Skin epidermis (tissue), 12 donors: ENCODE data around the gene ATP6V0B.

Experiments
- H3K27ac ChIP-seq, 21 experiments: fragments of 200-600 bp; sonication (generic) in 11 of 21; one replicate each; pipeline ENCODE4 v1.5.0; 2020; ENCODE audit warnings: mild to moderate bottlenecking in 3 of 21, inconsistent platforms in 2 of 21, moderate library complexity in 2 of 21
- H3K4me3 ChIP-seq, 7 experiments: fragments of 200-600 bp; sonication (generic) in 2 of 7; one replicate each; pipeline ENCODE4 v1.5.0; 2020; ENCODE audit warnings: inconsistent platforms in 2 of 7, mild to moderate bottlenecking in 2 of 7, moderate library complexity in 1 of 7

The ATP6V0B gene

DNA sequence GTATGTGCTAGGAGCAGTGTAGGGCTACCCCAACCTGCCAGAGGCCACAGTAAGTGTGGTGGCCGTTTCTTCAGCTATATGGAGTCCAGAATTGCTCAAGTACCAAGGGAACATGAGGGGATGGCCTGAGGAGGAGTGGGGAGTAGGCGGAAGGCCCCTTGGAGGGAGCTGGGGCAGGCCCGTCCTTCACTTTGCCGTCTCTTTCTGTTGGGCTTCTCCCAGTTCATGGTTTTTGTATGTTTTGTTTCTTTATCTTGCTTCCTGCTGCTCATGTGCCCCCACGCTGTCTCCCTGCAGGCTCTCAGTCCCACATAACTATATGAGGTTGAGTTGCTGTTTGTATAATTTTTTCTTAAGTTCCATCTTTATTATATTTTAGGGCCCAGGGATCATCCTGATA is 10.9 kb upstream of the ATP6V0B start:
- H3K4me3 ChIP-seq: no peak overlapping the region
- no peak overlapping the region for H3K27ac ChIP-seq

DNA sequence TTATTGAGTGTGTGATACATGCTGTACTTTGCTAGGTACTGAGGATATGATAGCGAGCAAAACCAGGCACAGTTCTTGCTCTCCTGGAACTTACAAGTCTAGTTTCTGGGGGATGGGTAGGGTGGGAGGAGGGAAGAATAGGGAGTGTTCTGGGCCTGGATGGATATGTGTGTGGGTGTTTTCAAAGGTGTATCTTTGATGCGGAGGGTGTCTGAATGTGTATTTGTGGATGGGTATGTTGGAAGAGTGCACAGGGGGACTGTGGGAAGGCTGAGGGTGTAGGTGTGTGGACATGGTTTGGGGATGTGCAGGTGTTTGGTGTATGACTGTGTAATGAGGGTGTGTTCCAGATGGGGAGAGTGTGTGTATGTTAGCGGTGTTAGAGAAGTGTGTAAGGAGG is 9.4 kb upstream of the ATP6V0B start:
- no peak overlapping the region for H3K27ac ChIP-seq
- no peak overlapping the region for H3K4me3 ChIP-seq

DNA sequence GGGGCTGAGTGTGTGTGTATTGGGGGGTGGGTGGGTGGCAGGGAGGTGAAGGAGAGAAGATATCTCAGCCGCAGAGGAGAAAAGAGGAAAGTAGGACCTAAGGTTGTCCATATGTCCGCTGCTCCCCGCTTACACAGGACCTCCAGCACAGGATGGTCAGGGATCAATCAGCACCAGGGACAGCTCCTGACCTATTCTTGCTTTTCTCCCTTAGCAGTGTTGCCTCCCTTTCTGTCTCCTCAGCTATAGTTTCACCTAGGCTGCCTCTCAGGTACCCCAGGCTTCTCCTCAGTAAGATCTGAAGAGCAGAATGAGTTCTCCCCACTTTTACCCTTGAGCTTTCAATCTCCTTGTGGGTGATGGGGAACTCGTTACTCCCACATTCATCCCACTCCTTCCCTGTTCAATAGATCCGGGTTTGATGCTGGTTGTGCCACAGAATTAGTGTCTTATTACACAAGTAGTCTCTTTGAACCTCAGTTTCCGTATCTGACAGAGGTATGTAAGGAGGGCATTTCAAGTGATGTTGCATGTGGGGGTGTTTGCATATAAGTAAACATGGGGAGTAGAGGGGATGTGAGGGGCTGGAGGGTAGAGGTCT is 6.3 kb upstream of the ATP6V0B start:
- H3K4me3 ChIP-seq: no peak overlapping the region
- H3K27ac ChIP-seq: no peak overlapping the region

GRCh38 chr1:43969416-43969745 is 5.4 kb upstream of the ATP6V0B start:
- Histone ChIP-seq H3K27ac (no peak overlapping the region), H3K4me3 (peak overlapping the region in 3 of 7 experiments; percentile 78 to 88 (median 86))

DNA sequence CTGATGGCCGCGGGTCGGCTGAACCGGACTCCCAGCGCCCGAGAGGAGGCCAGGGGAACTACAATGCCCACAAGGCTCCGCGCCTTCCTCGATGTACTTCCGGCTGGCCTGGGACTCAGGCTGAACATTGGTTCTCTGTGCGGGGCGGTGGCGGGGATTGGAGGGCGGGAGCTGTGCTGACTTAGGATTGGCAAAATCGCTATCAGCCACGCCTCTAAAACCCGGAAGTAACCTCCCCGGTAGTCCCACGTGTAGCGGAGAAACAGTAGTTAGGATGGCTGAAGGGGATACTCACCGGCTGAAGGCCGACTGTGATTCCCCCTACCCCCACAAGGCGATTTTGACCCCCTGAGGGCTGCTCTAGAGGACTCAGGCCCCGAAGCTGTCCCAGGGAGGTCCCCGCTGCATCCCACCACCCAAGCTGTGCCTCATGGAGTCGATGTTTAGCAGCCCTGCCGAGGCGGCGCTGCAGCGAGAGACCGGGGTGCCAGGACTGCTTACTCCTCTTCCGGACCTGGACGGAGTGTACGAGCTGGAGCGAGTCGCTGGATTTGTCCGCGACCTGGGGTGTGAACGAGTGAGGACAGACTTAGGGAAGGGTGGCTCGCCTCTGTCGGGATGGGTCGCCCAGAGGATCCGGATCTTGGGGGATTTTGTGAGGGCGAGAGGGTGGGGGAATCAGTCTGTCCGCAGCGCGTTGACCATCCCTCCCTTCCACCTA is 4.9 kb upstream of the ATP6V0B start, which contains the start of gene DPH2:
Gene DPH2 (plus strand): TSS at position 265 of the 721 bp plus-strand sequence. CDS start 166 bp downstream, at position 431.
- Histone ChIP-seq H3K4me3 (peak within 1 kb of the TSS; percentile 64 to 93 (median 86)), H3K27ac (peak within 1 kb of the TSS in 17 of 21 experiments; percentile 8 to 87 (median 52))

- H3K4me3 ChIP-seq: peak overlapping the region; percentile 64 to 93 (median 86)
These were observed 4.3 kb upstream of the ATP6V0B start for GRCh38 chr1:43970502-43970901.

DNA sequence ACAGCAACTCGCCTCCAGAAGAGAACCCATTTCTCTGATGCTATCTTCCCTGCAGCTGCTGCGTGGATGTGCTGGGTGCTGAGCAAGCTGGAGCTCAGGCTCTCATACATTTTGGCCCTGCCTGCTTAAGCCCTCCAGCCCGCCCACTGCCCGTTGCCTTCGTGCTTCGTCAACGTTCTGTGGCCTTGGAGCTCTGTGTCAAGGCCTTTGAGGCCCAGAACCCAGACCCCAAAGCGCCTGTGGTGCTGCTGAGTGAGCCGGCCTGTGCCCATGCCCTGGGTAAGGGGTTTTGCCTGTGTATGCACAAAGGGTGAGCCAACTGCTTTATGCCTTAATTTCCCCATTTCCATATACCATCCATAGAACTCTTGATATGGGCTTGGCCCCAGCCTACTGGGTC is 3.8 kb upstream of the ATP6V0B start:
- Histone ChIP-seq H3K4me3 (peak overlapping the region in 1 of 7 experiments; percentile 88), H3K27ac (no peak overlapping the region)

More at GRCh38 chr1:43970502-43970901, 4.3 kb upstream of the ATP6V0B start:
- H3K27ac ChIP-seq: peak overlapping the region in 16 of 21 experiments; percentile 33 to 87 (median 53)

DNA sequence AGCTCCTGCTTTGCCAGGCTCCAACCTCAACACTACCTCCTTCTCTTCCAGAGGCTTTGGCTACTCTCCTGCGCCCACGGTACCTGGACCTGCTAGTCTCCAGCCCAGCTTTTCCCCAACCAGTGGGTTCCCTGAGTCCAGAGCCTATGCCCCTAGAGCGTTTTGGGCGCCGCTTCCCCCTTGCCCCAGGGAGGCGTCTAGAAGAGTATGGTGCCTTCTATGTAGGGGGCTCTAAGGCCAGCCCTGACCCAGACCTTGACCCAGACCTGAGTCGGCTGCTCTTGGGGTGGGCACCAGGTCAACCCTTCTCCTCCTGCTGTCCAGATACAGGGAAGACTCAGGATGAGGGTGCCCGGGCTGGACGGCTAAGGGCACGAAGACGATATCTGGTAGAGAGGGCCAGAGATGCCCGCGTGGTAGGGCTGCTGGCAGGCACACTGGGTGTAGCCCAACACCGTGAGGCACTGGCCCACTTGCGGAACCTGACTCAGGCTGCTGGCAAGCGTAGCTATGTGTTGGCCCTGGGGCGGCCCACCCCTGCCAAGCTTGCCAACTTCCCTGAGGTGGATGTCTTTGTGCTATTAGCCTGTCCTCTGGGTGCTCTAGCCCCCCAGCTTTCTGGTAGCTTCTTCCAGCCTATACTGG is 3.3 kb upstream of the ATP6V0B start:
- Histone ChIP-seq H3K27ac (no peak overlapping the region), H3K4me3 (no peak overlapping the region)

- H3K4me3 ChIP-seq: peak overlapping the region; percentile 68 to 99 (median 87)
These were observed 748 bp upstream of the ATP6V0B start for GRCh38 chr1:43973981-43974442.

DNA sequence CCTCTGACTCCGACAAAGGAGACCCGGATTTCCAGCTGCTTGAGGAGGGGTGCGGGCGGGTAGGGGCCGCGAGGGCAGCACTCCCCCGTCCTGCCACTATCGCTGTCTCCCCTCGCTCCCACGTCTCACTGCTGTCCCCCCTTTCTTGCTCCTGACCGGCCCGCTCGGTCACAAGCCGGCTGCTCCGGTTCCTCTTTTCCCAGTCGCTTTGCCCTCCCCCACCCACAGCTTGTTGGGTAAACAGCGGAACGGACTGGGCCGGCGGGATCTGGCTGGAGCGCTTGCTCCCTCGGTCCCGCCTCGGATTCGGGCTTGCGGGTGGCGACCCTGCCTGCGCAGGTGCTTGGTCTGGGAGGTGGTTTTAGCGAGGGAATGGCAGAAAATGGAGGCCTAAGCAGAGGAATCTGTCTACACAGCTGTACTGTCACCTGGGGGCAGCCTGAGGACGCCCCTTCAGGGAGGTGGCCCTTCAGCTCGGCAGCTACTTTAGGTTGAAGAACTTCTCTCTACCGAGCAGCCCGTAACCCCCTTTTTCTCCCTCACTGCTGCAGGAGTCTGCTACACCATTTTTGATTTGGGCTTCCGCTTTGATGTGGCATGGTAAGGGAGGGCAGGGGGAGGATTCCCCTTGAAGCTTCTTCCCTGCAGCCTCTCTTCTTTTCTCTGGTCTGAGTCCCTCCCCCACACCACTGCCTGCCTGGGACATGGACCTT is 645 bp downstream of the ATP6V0B start:
- Histone ChIP-seq H3K27ac (peak overlapping the region; percentile 84 to 98 (median 94)), H3K4me3 (peak overlapping the region; percentile 68 to 99 (median 87))

More at GRCh38 chr1:43973981-43974442, 748 bp upstream of the ATP6V0B start:
- H3K27ac ChIP-seq: peak overlapping the region in 20 of 21 experiments; percentile 84 to 98 (median 94)

- Histone ChIP-seq H3K27ac (peak overlapping the region in 13 of 21 experiments; percentile 84 to 98 (median 94)), H3K4me3 (peak overlapping the region; percentile 68 to 99 (median 87))
These were observed 1.3 kb downstream of the ATP6V0B start for GRCh38 chr1:43976045-43976444.

GRCh38 chr1:43976890-43977289 is 2.1 kb downstream of the ATP6V0B start:
- H3K27ac ChIP-seq: peak overlapping the region in 1 of 21 experiments; percentile 98
- no peak overlapping the region for H3K4me3 ChIP-seq

GRCh38 chr1:43977376-43978263 is 2.9 kb downstream of the ATP6V0B start:
- no peak overlapping the region for H3K27ac ChIP-seq
- H3K4me3 ChIP-seq: no peak overlapping the region

DNA sequence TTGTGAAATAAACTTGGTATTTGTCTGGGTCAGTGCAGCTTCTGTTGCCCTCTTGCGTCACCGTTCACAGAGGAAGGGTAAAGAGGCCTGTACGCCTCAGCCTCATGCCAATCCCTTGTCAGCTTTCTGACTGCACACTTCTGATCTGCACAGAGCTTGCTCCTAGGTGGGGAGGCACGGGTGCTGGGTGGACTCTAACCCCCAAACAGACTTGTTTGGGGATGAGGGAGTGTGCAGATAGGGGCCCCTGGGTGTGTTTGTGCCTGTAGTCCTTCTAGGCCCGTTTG is 3.4 kb downstream of the ATP6V0B start:
- H3K27ac ChIP-seq: peak overlapping the region in 3 of 21 experiments; percentile 35 to 57 (median 46)
- H3K4me3 ChIP-seq: peak overlapping the region in 2 of 7 experiments; percentile 31 to 45

DNA sequence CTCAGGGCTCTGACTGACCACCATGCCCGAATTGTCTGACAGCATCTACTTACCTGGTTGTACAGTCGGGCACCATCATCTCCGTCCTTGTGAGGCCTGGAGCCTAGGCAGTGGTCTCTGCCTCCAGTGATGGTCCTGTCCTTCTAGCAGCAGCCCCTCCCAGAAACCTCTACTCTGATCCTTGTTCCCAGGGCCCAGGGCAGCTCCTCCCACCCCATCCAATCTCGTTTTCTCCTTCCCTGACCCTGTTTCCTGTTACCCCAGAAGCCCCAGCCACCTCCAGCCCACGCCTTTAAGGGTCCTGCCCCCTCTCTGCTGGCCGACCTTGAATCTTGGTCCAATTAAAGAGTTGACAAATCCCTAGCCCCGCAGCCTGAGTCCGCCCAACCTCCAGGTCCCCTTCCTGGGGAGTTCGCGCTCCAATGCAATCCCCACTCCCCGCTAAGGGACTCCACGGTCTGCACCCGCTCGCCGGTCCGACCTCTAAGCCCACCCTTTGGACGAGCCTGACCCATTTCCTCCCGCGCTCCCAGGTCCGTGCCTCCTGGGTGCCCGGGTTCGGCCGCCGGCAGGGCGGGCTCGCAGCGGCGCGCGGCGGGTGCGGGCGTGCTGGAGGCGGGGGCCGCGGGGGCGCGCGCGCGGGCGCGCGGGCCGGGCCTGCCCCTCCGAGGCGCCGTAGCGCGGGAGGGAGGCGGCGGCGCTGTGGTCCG is 3.9 kb downstream of the ATP6V0B start, which contains the start of gene B4GALT2:
Gene B4GALT2 (plus strand): TSS at position 660 of the 710 bp plus-strand sequence. CDS start 1,951 bp downstream, outside the sequence.
- Histone ChIP-seq H3K27ac (peak within 1 kb of the TSS; percentile 31 to 95 (median 84)), H3K4me3 (peak within 1 kb of the TSS; percentile 40 to 84 (median 73))

- Histone ChIP-seq H3K4me3 (peak overlapping the region; percentile 40 to 84 (median 73)), H3K27ac (peak overlapping the region; percentile 31 to 95 (median 84))
These were observed 4.4 kb downstream of the ATP6V0B start for GRCh38 chr1:43979261-43979527.

DNA sequence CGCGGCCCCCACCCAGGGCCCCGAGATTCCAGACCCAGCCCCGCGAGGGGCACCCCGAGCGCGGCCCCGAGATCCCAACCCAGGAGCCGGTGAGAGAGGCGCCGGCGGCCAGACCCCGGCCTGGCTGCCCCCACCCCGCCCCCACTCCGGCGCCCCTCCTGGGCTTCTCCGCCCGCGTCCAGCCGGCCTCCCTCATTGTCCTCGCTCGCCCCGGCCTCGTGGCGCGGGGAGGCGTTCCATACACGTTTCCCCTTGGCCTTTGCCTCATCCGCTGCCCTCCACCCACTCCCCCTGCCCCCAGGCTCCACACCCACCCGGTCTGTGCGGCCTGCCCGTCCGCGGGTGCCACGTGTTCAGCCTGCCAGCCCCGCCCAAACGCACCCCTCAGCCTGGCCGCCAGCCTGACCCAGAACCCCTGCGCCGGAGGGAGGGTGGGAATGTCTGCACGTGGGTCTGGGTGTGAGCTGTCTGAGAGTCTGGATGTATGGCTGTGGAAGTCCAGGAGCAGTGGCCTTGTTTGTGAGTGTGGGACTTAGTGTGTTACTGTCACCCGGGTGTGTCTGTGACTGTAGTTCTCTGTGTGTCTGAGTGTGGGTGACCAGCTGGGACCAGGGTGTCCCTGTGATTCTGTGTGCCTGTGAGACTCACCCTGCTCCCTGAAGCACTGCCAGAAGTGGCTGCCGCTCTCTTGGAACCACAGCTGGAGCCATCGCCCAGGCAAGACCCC is 4.9 kb downstream of the ATP6V0B start:
- peak overlapping the region; percentile 40 to 84 (median 73) for H3K4me3 ChIP-seq
- H3K27ac ChIP-seq: peak overlapping the region; percentile 31 to 95 (median 84)
